ENCODE data around the gene CDC42BPA.

CDC42BPA gene

DNA sequence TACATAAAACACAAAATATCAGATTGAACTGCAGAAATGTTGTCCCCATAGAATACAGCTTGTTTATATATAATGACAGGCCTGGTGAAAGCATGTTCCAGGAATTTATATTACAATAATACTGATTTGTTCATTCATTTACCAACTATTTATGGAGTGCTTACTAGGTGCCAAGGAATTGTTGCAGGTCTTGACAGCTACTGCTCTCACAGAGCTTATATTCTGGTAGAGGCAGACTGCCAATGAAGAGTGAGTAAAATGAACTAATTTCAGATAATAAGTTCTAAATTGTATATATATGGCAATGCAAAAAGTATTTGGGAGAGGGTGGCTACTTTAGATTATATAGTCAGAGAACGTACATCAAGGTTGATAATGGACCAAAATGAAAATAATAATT lies 226.2 kb downstream of the CDC42BPA start:
- TF ChIP-seq, protein P1, sequence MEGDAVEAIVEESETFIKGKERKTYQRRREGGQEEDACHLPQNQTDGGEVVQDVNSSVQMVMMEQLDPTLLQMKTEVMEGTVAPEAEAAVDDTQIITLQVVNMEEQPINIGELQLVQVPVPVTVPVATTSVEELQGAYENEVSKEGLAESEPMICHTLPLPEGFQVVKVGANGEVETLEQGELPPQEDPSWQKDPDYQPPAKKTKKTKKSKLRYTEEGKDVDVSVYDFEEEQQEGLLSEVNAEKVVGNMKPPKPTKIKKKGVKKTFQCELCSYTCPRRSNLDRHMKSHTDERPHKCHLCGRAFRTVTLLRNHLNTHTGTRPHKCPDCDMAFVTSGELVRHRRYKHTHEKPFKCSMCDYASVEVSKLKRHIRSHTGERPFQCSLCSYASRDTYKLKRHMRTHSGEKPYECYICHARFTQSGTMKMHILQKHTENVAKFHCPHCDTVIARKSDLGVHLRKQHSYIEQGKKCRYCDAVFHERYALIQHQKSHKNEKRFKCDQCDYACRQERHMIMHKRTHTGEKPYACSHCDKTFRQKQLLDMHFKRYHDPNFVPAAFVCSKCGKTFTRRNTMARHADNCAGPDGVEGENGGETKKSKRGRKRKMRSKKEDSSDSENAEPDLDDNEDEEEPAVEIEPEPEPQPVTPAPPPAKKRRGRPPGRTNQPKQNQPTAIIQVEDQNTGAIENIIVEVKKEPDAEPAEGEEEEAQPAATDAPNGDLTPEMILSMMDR (IDR thresholded peaks at IDR 0.05), result no peak
- TF ChIP-seq ZFX (IDR thresholded peaks at IDR 0.05; ENCODE audit: borderline replicate concordance), result no peak
- H3K27ac ChIP-seq, result no peak overlapping the region

DNA sequence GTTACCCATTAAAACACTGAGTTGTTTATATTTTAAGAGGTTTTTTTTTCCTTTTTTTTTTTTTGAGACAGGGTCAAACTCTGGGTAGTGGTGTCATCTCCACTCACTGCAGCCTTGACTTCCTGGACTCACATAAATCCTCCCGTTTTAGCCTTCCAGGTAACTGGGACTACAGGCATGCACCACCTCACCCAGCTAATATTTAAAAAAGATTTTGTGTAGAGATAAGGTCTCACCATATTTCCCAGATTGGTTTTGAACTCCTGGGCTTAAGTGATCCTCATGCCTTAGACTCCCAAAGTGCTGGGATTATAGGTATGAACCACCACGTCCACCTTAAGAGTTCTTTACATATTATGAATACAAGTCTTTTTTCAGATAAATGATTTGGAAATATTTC lies 231.7 kb downstream of the CDC42BPA start:
- no peak overlapping the region for H3K27ac ChIP-seq
- no peak for TF ChIP-seq ZFX (IDR thresholded peaks at IDR 0.05; ENCODE audit: borderline replicate concordance)
- TF ChIP-seq, protein P1 (IDR thresholded peaks at IDR 0.05), result no peak

DNA sequence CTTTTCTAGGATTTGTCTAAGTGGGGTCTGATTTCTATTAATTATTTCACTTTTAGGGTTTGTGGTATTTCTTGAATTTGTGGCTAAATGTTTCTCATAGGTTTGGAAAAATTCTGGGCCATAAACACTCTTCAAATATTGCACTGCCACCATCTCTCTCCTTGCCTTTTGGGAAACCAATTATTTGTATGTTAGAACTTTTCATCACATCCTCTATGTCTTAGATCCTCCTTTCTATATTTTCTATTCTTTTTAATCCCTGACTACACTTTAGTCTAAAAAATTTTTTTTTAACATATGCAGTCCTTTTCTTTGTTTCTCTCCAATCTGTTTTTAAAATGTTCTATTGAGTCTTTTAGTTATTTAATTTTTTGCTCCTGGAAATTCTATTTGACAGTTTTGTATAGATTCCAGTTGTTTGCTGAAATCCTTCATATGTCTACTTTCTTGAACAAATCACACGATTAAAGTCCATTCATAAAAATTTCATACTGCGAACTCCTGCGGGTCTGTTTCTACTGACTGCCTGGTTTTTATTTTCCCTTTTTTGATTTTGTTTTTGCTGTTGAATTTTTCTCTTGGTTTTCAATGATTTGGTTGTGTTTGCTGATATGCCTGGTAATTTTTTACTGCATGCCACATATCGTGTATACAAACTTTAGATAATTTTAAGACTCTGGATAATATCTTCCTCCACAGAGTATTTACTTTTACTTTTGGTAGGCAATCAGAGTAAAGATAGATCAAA lies 235.1 kb downstream of the CDC42BPA start:
- H3K27ac ChIP-seq, result no peak overlapping the region
- TF ChIP-seq, protein P1 (IDR thresholded peaks at IDR 0.05), result no peak
- no peak for TF ChIP-seq ZFX (IDR thresholded peaks at IDR 0.05; ENCODE audit: borderline replicate concordance)

DNA sequence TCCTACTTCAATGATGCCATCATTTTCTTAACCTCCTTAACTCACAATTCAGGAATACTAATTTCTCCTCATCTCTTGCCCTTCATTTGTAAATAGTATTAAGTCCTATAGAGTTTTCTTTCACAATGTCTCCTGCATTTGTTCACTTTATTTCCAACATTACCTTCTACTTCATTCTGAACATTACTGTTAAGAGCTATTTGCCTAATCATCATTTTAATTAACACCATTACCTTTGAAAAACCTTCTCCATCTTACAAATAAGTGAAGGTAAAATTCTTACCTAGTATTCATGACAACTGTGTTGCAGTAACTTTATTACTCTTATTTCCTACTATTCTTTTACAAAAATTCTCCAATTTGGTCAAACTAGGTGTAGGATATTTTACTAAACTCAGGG lies 240.5 kb downstream of the CDC42BPA start:
- no peak overlapping the region for H3K27ac ChIP-seq
- no peak for TF ChIP-seq ZFX (IDR thresholded peaks at IDR 0.05; ENCODE audit: borderline replicate concordance)
- TF ChIP-seq, protein P1 (IDR thresholded peaks at IDR 0.05), result no peak

DNA sequence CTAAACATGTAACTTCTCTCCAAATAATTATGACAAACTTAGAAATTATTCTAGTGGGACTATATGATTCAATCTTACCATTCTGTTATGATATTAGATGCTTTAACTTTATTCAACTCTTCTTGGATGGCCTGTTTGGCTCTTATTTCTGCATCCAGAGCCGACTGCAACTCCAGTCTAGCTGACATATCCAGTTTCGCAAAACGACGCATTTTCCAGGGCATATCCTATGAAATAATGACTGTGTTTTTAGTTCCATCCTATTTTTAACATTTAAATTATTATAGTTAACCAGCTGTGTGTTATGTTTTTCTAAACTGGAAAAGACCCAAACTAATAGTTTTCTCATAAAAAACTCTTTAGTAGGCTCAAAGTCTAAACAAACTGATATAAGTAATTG lies 244.5 kb downstream of the CDC42BPA start:
- no peak overlapping the region for H3K27ac ChIP-seq
- no peak for TF ChIP-seq ZFX (IDR thresholded peaks at IDR 0.05; ENCODE audit: borderline replicate concordance)
- TF ChIP-seq, protein P1 (IDR thresholded peaks at IDR 0.05), result no peak

DNA sequence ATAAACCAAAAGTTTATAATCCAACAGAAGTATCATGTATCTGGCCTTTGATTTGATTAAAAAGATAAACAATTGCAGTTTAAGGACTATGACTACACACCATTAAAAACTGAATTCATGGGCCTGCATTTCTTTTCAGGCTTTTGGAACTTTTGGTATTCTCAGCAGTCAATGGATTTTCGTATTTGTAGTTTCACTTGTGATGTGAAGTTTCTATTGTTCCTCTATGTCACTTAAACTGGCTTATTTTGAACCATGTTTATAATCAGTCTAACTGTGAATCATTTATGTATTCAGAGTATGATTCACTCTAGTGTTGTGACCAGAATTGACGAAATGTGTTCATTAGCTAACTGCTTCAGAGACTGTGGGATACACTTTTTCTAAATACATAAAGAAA lies 245.3 kb downstream of the CDC42BPA start:
- TF ChIP-seq ZFX (IDR thresholded peaks at IDR 0.05; ENCODE audit: borderline replicate concordance), result no peak
- TF ChIP-seq, protein P1 (IDR thresholded peaks at IDR 0.05), result no peak
- H3K27ac ChIP-seq, result no peak overlapping the region

DNA sequence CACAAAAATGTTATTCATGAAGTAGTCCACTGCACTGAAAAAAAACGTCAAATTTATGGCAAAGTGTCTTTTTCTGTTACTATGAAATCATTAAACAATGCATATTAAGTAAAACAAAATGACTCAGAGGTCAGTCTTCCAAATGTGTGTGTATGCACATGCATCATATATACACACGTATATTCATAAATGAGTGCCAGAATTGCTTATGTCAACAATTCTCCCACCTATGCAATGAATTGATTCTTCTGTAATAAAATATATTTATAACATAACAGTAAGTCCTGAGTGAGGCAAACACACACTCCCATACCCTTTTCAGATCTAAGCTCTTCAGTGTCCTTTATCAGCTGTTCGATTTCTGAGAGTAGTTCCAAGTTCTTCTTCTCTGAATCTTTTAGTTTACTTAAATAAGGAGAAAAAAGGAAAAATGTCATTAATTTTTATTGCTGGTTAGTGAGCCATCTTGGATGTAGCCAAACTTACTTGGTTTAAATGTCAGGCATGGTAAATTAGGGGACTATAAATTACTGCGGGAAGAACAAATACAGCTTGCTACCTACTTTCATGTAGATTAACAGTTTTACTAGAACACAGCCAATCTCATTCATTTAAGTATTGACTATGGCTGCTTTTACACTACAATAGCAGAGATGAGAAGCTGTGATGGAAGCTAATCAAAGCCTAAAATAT lies 246.3 kb downstream of the CDC42BPA start:
- TF ChIP-seq, protein P1 (IDR thresholded peaks at IDR 0.05), result no peak
- TF ChIP-seq ZFX (IDR thresholded peaks at IDR 0.05; ENCODE audit: borderline replicate concordance), result no peak
- H3K27ac ChIP-seq, result no peak overlapping the region

All from 22Rv1 (cell line).